BE2C (cell line): ENCODE results near the gene SLC39A8.
"Not testable (repeated sequence)": the region's sequence is repeated elsewhere in the genome, so short reads cannot be mapped to it uniquely, and the experiment has no call there.

Source experiments
- DNase-seq: peaks from one replicate; pipeline ENCODE4 v3.0.0-alpha.2; 2020
- H3K27me3 ChIP-seq: fragments of 250-450 bp; sonication (Bioruptor Pico); 2 replicates; pipeline ENCODE4 v1.5.1; 2020; ENCODE audit warnings: mild to moderate bottlenecking
- H3K36me3 ChIP-seq: fragments of 250-450 bp; sonication (Bioruptor Pico); 2 replicates; pipeline ENCODE4 v1.5.1; 2020; ENCODE audit warnings: mild to moderate bottlenecking
- H3K4me1 ChIP-seq: fragments of 250-450 bp; sonication (Bioruptor Pico); 2 replicates; pipeline ENCODE4 v1.5.1; 2020
- H3K4me3 ChIP-seq: 2 replicates; pipeline ENCODE4 v1.5.1; 2011; ENCODE audit warnings: low read depth, low read length
- H3K9me3 ChIP-seq: fragments of 250-450 bp; sonication (Bioruptor Pico); 2 replicates; pipeline ENCODE4 v1.5.1; 2020
- TF ChIP-seq, protein P1 (sequence below): IDR thresholded peaks from 2 replicates; pipeline ENCODE4 v1.5.1; 2012; ENCODE audit warnings: mild to moderate bottlenecking, low read depth, low read length

SLC39A8 gene

GRCh38 chr4:102250341-102250740 is 94.9 kb downstream of the SLC39A8 start:
- Histone ChIP-seq H3K4me1 (no peaks in the 10 kb centered on the region; the same call in 1 of the 2 replicates), H3K9me3 (no peaks in the 10 kb centered on the region), H3K4me3 (no peak overlapping the region), H3K27me3 (no peaks in the 10 kb centered on the region), H3K36me3 (no peaks in the 10 kb centered on the region)
- DNase-seq: no peak
- TF ChIP-seq, protein P1, sequence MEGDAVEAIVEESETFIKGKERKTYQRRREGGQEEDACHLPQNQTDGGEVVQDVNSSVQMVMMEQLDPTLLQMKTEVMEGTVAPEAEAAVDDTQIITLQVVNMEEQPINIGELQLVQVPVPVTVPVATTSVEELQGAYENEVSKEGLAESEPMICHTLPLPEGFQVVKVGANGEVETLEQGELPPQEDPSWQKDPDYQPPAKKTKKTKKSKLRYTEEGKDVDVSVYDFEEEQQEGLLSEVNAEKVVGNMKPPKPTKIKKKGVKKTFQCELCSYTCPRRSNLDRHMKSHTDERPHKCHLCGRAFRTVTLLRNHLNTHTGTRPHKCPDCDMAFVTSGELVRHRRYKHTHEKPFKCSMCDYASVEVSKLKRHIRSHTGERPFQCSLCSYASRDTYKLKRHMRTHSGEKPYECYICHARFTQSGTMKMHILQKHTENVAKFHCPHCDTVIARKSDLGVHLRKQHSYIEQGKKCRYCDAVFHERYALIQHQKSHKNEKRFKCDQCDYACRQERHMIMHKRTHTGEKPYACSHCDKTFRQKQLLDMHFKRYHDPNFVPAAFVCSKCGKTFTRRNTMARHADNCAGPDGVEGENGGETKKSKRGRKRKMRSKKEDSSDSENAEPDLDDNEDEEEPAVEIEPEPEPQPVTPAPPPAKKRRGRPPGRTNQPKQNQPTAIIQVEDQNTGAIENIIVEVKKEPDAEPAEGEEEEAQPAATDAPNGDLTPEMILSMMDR: no peak

GRCh38 chr4:102247041-102247440 is 98.2 kb downstream of the SLC39A8 start:
- Histone ChIP-seq H3K9me3 (no peaks in the 10 kb centered on the region; the same call in 1 of the 2 replicates), H3K27me3 (no peaks in the 10 kb centered on the region), H3K36me3 (no peaks in the 10 kb centered on the region), H3K4me3 (no peak overlapping the region), H3K4me1 (no peaks in the 10 kb centered on the region)
- TF ChIP-seq, protein P1: no peak
- DNase-seq: no peak

- no peaks in the 10 kb centered on the region for H3K4me1 ChIP-seq
- TF ChIP-seq, protein P1: no peak
These were observed 98.9 kb downstream of the SLC39A8 start for GRCh38 chr4:102246416-102246815.

GRCh38 chr4:102244878-102245535 is 100.3 kb downstream of the SLC39A8 start:
- TF ChIP-seq, protein P1: no peak
- H3K9me3 ChIP-seq: no peaks in the 10 kb centered on the region; the same call in 1 of the 2 replicates
- no peak for DNase-seq

More at GRCh38 chr4:102246416-102246815, 98.9 kb downstream of the SLC39A8 start:
- Histone ChIP-seq H3K9me3 (no peaks in the 10 kb centered on the region; the same call in 1 of the 2 replicates), H3K36me3 (no peaks in the 10 kb centered on the region), H3K4me3 (no peak overlapping the region), H3K27me3 (no peaks in the 10 kb centered on the region)
- no peak for DNase-seq

GRCh38 chr4:102243296-102243695 is 102.0 kb downstream of the SLC39A8 start:
- not testable (repeated sequence) for H3K27me3 ChIP-seq, H3K9me3 ChIP-seq, DNase-seq, H3K4me1 ChIP-seq, H3K4me3 ChIP-seq, H3K36me3 ChIP-seq

More at GRCh38 chr4:102244878-102245535, 100.3 kb downstream of the SLC39A8 start:
- H3K36me3 ChIP-seq: no peaks in the 10 kb centered on the region
- H3K27me3 ChIP-seq: no peaks in the 10 kb centered on the region
- no peak overlapping the region for H3K4me3 ChIP-seq
- no peaks in the 10 kb centered on the region for H3K4me1 ChIP-seq

GRCh38 chr4:102234243-102234838 is 110.9 kb downstream of the SLC39A8 start:
- no peak for DNase-seq
- Histone ChIP-seq H3K4me1 (no peaks in the 10 kb centered on the region), H3K9me3 (peaks cover 3% of the 10 kb centered on the region; the same call in 1 of the 2 replicates), H3K4me3 (no peak overlapping the region), H3K27me3 (no peaks in the 10 kb centered on the region), H3K36me3 (no peaks in the 10 kb centered on the region)
- TF ChIP-seq, protein P1: no peak
